ENCODE measurements around the gene AMBN. TPM values are rescaled to one million over a fixed set of nuclear protein-coding genes. Genes with fewer than 3 reads are reported as not detected.

AMBN gene
- not detected in 2 replicates for total RNA-seq

DNA sequence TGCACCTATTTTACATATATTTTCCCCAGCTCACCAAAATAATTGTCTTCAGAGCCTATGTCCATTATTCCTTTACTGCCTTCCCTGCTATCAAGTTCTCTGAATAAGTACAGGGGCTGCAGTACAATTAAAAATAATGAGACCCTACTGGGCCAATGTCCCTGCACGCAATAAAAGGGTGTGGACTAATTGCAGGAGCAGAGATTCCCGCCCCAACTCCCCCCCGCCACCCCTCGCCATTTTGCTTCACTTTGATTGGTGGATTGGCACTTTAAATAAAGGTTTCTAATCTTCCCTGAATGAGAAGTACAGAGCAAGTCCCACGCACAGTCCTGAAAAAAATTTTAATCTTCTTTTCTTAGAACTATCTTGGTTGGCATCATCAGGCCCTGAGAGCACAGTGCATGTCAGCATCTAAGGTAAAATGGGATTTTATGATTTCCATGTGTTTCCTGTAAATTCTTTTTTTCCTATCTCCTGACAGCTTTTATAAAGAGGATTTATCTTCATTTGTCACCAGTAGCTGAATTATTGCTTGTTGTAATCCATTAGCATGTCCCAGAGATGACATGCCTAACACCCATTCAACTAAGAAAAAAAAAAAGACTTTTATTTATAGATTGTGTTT, at the start of gene AMBN:
AMBN (plus strand) TSS at position 302 of the 628 bp plus-strand sequence; CDS start at position 405, 103 bp downstream.

DNA sequence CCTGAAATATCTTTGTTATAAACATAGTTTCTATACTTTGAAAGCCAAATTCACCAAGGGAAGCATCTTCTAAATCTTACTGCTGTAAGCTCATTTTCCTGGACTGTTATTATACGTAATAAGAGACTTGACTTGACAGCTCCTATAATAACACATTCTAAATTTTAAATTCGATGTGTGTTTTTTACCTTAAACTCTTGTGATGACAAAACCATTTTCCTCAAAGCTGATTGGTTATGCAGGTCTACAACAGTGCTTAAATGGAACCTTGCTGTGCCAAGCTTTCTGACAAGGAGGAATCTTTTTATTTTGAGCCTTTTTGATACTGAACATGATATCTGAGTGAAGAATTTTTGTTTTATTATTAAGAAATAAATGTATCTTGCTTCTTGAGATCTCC, 36.4 kb downstream of the AMBN start, which contains the start of gene ENAM:
ENAM (plus strand) TSS at position 301 of the 400 bp plus-strand sequence. CDS start 757 bp downstream, outside the sequence.

Other genes with a start within 250 kb of the AMBN start
- gene SMR3A, start 231.5 kb upstream of the AMBN start, total RNA-seq, result not detected in 2 replicates
- gene SMR3B, start 209.1 kb upstream of the AMBN start, total RNA-seq, result not detected in 2 replicates
- gene OPRPN, start 194.3 kb upstream of the AMBN start, total RNA-seq, result not detected in 2 replicates
- not detected in 2 replicates for gene MUC7, start 120.1 kb upstream of the AMBN start, total RNA-seq
- not detected in 2 replicates for gene AMTN, start 73.7 kb upstream of the AMBN start, total RNA-seq
- under 0.01 TPM in 1 of 2 replicates, not detected in the other for gene ENAM, start 36.5 kb downstream of the AMBN start, total RNA-seq
- not detected in 2 replicates for gene JCHAIN, start 74.3 kb downstream of the AMBN start, total RNA-seq
- 21.9 and 27.0 TPM in 2 replicates for gene UTP3, start 96.3 kb downstream of the AMBN start, total RNA-seq
- 27.9 and 44.4 TPM in 2 replicates for gene RUFY3, start 129.7 kb downstream of the AMBN start, total RNA-seq
- 92.6 and 95.9 TPM in 2 replicates for gene GRSF1, start 247.6 kb downstream of the AMBN start, total RNA-seq